Measurements from ENCODE around the gene ELOVL6.
"Not testable (repeated sequence)": the region's sequence is repeated elsewhere in the genome, so short reads cannot be mapped to it uniquely, and the experiment has no call there.

The ELOVL6 gene

GRCh38 chr4:110068248-110068647 is 130.2 kb downstream of the ELOVL6 start:
- no peak for DNase-seq

- DNase-seq: no peak
These were observed 133.5 kb downstream of the ELOVL6 start for GRCh38 chr4:110064934-110065333.

GRCh38 chr4:110064295-110064694 is 134.1 kb downstream of the ELOVL6 start:
- no peak for DNase-seq

- DNase-seq: no peak
These were observed 136.2 kb downstream of the ELOVL6 start for GRCh38 chr4:110062166-110062565.

GRCh38 chr4:110061076-110061475 is 137.3 kb downstream of the ELOVL6 start:
- DNase-seq: no peak

GRCh38 chr4:110059556-110060191 is 138.7 kb downstream of the ELOVL6 start:
- DNase-seq: no peak

- no peak for DNase-seq
These were observed 139.7 kb downstream of the ELOVL6 start for GRCh38 chr4:110058677-110059076.

GRCh38 chr4:110055158-110055768 is 143.2 kb downstream of the ELOVL6 start:
- no peak for DNase-seq

GRCh38 chr4:110049951-110050925 is 148.2 kb downstream of the ELOVL6 start:
- no peak for DNase-seq

GRCh38 chr4:110046588-110047049 is 151.8 kb downstream of the ELOVL6 start:
- DNase-seq: no peak

GRCh38 chr4:110042545-110043517 is 155.6 kb downstream of the ELOVL6 start:
- no peak for DNase-seq

GRCh38 chr4:110041735-110042134 is 156.7 kb downstream of the ELOVL6 start:
- DNase-seq: no peak

- DNase-seq: not testable (repeated sequence)
These were observed 159.3 kb downstream of the ELOVL6 start for GRCh38 chr4:110039164-110039563.

- DNase-seq: no peak
These were observed 164.4 kb downstream of the ELOVL6 start for GRCh38 chr4:110034026-110034393.

- DNase-seq: no peak
These were observed 164.9 kb downstream of the ELOVL6 start for GRCh38 chr4:110033355-110034025.

- DNase-seq: no peak
These were observed 165.8 kb downstream of the ELOVL6 start for GRCh38 chr4:110032603-110033002.

- DNase-seq: no peak
These were observed 172.7 kb downstream of the ELOVL6 start for GRCh38 chr4:110025718-110026117.

- DNase-seq: no peak
These were observed 173.4 kb downstream of the ELOVL6 start for GRCh38 chr4:110025056-110025455.

- no peak for DNase-seq
These were observed 176.0 kb downstream of the ELOVL6 start for GRCh38 chr4:110022457-110022856.

GRCh38 chr4:110020646-110021443 is 177.6 kb downstream of the ELOVL6 start:
- DNase-seq: no peak

GRCh38 chr4:110020139-110020538 is 178.3 kb downstream of the ELOVL6 start:
- DNase-seq: no peak

All from NCI-H187 (cell line).